K562 (cell line): ENCODE data around the gene CTBP2. TPM values are rescaled to one million over a fixed set of nuclear protein-coding genes. Genes with fewer than 3 reads are reported as not detected.

Source experiments
- ATAC-seq: fragments of 200-7000 bp; cut with Tn5 transposase; 3 replicates; pipeline ENCODE4 v1.9.1; 2020; ENCODE audit warnings: moderate library complexity
- BruUV-seq: library from RNA; stranded (reverse); fragments of 400-500 nt; replicated peaks from 2 replicates; lab custom pipeline; 2021; lab: Mats Ljungman, UMichigan
- CTCF ChIA-PET: fragments of 300-600 bp; formaldehyde crosslinking; extraction: SDS; loops from one replicate; lab custom pipeline; 2021; ENCODE audit warnings: low intra/inter-chr PET ratio; lab: Yijun Ruan, JAX
- POLR2A ChIA-PET: fragments of 300-600, 350-650 bp; sonication (Branson Sonifier 250); formaldehyde crosslinking; extraction: SDS; loops from one replicate; lab custom pipeline; 2021; ENCODE audit warnings: antibody characterized with exemption, inconsistent platforms; lab: Yijun Ruan, JAX
- DNase-seq, 4 experiments: peaks; one replicate each; pipeline versions ENCODE4 v3.0.0 to v3.0.0-alpha.2; 2011 to 2018; ENCODE audit warnings: low spot score in 3 of 4, mixed read lengths in 3 of 4; ENCODE audit errors: extremely low read depth in 1 of 4
- FAIRE-seq: peaks from 2 replicates; lab custom pipeline; 2011; peaks lifted over from hg19 to GRCh38; lab: Jason Lieb, UNC
- H2AFZ ChIP-seq: 2 replicates; pipeline ENCODE4 v1.6.0; 2011; ENCODE audit warnings: low read depth, low read length, control low read depth, inconsistent platforms
- H3K27ac ChIP-seq: fragments of 200-600 bp; 3 replicates; pipeline ENCODE4 v1.8.0; 2011; ENCODE audit warnings: low read depth, mild to moderate bottlenecking, control low read depth, inconsistent platforms, low read length, moderate library complexity, mixed read lengths; ENCODE audit errors: extremely low read depth
- H3K27me3 ChIP-seq, 2 experiments: fragments of 300-600 bp in 1 of 2; 2 replicates in 1 of 2; 3 replicates in 1 of 2; pipeline versions ENCODE4 v1.6.0 to v1.8.0; 2011; ENCODE audit warnings: inconsistent platforms in 2 of 2, low read length in 2 of 2, mild to moderate bottlenecking in 1 of 2, mixed read lengths in 1 of 2, moderate library complexity in 1 of 2; ENCODE audit not compliant: control insufficient read depth in 2 of 2, insufficient read depth in 2 of 2
- H3K36me3 ChIP-seq: fragments of 300-600 bp; 3 replicates; pipeline ENCODE4 v1.8.0; 2011; ENCODE audit warnings: mild to moderate bottlenecking, low read length, inconsistent platforms; ENCODE audit not compliant: control insufficient read depth, insufficient read depth
- H3K4me1 ChIP-seq, 2 experiments: fragments of 200-600 bp in 1 of 2; replicated peaks in 1 of 2; 2 replicates in 1 of 2; 3 replicates in 1 of 2; pipeline versions ENCODE4 v1.5.1 to v1.8.0; 2011; ENCODE audit warnings: inconsistent platforms in 2 of 2, low read length in 2 of 2, mild to moderate bottlenecking in 1 of 2, mixed read lengths in 1 of 2, moderate library complexity in 1 of 2; ENCODE audit not compliant: control insufficient read depth in 2 of 2, insufficient read depth in 2 of 2
- H3K4me2 ChIP-seq: 2 replicates; pipeline ENCODE4 v1.6.1; 2011; ENCODE audit warnings: low read length, control low read depth, inconsistent platforms, mixed read lengths; ENCODE audit not compliant: insufficient read depth
- H3K4me3 ChIP-seq: fragments of 200-600 bp; sonication (generic), shearing (Covaris generic); 2 replicates; pipeline ENCODE4 v1.5.1; 2016; ENCODE audit warnings: control low read depth, inconsistent platforms
- H3K79me2 ChIP-seq: fragments of 200-600 bp; 3 replicates; pipeline ENCODE4 v1.8.0; 2011; ENCODE audit warnings: low read length, inconsistent platforms; ENCODE audit not compliant: control insufficient read depth, insufficient read depth
- H3K9ac ChIP-seq, 2 experiments: 2 replicates each; pipeline versions ENCODE4 v1.6.0 to v1.6.1; 2011; ENCODE audit warnings: low read depth in 2 of 2, low read length in 2 of 2, control low read depth in 1 of 2, inconsistent platforms in 1 of 2, mild to moderate bottlenecking in 1 of 2, mixed read lengths in 1 of 2; ENCODE audit not compliant: insufficient read depth in 1 of 2
- H3K9me1 ChIP-seq: one replicate; pipeline ENCODE4 v1.6.0; 2011; ENCODE audit warnings: inconsistent platforms, mild to moderate bottlenecking, low read length, moderate library complexity; ENCODE audit not compliant: control insufficient read depth, insufficient read depth
- H3K9me3 ChIP-seq: replicated peaks from 2 replicates; pipeline ENCODE4 v1.5.1; 2011; ENCODE audit warnings: low read depth, low read length, inconsistent platforms; ENCODE audit not compliant: control insufficient read depth, insufficient read depth
- H4K20me1 ChIP-seq: replicated peaks from 2 replicates; pipeline ENCODE4 v1.6.1; 2011; ENCODE audit warnings: low read length, inconsistent platforms, mixed read lengths; ENCODE audit not compliant: control insufficient read depth, insufficient read depth
- ARNT ChIP-seq, 2 experiments: fragments of 450-650 bp; IDR thresholded peaks; 2 replicates each; pipeline ENCODE4 v1.6.1; 2016; ENCODE audit warnings: mild to moderate bottlenecking in 1 of 2
- GATAD2B ChIP-seq: fragments of 450-650 bp; IDR thresholded peaks from 2 replicates; pipeline ENCODE4 v1.6.1; 2017; ENCODE audit warnings: mild to moderate bottlenecking, borderline replicate concordance
- POLR2G ChIP-seq: fragments of 200-400 bp; formaldehyde crosslinking; IDR thresholded peaks from 2 replicates; pipeline ENCODE4 v1.6.1; 2017; ENCODE audit warnings: low read depth, mild to moderate bottlenecking, antibody characterized with exemption, low read length, moderate library complexity
- SOX6 ChIP-seq: fragments of 450-650 bp; IDR thresholded peaks from 2 replicates; pipeline ENCODE4 v1.6.1; 2014; ENCODE audit warnings: mild to moderate bottlenecking
- WHSC1 ChIP-seq: IDR thresholded peaks from one replicate; pipeline ENCODE4 v1.6.1; 2012; ENCODE audit warnings: low read length, control low read depth, inconsistent platforms
- ZC3H8 ChIP-seq: fragments of 450-650 bp; IDR thresholded peaks from 2 replicates; pipeline ENCODE4 v1.6.1; 2017
- WGBS: fragments of 100-300 bp; shearing (Covaris generic); methylation state at CpG from one replicate; pipeline ENCODE4 v1.1.6; 2016; ENCODE audit warnings: low coverage, mixed read lengths; ENCODE audit not compliant: insufficient coverage; ENCODE audit errors: missing lambda C conversion rate; 5-methylcytosine and 5-hydroxymethylcytosine counted together
- in situ Hi-C: fragments of 300-500 bp; cut with MboI; formaldehyde crosslinking; loops from 4 replicates; pipeline ENCODE4 v1.15.0; 2018; ENCODE audit warnings: inconsistent platforms, mixed read lengths
- intact Hi-C: fragments of 100-400 bp; cut with micrococcal nuclease; formaldehyde crosslinking; loops from 2 replicates; pipeline ENCODE4 v1.14.2; 2022
- polyA plus RNA-seq, 8 experiments: library from polyadenylated mRNA; depleted of rRNA in 4 of 8; stranded (reverse) in 5 of 8; unstranded in 3 of 8; fragments of >200 nt; fragmentation: Nextera tagmentation in 2 of 8; fragmentation: Illumina TruSeq in 1 of 8; extraction: Ambion mirVana in 2 of 8; extraction: Trizol in 1 of 8; gene quantifications; 2 replicates each; pipeline versions ENCODE4 v1.2.1 to v1.2.3, GENCODE V29; 2011 to 2014; ENCODE audit warnings: inconsistent platforms in 1 of 8, missing spikeins in 1 of 8
- total RNA-seq, 7 experiments: library from RNA; depleted of rRNA in 6 of 7; stranded (reverse); fragments of >200 nt in 6 of 7; fragmentation: Illumina TruSeq in 2 of 7; extraction: Trizol in 2 of 7; gene quantifications; 2 replicates each; pipeline versions ENCODE4 v1.2.1 to v1.2.3, GENCODE V29; 2011 to 2021; ENCODE audit warnings: low replicate concordance in 1 of 7
- TF ChIP-seq, protein P1 (sequence below), 2 experiments: fragments of 200-800 bp in 1 of 2; sonication (Bioruptor generic) in 1 of 2; sonication (generic) in 1 of 2; formaldehyde crosslinking in 1 of 2; IDR thresholded peaks in 1 of 2; conservative IDR thresholded peaks in 1 of 2; 2 replicates each; pipeline versions ENCODE4 v1.5.0 to v1.6.1; 2016 to 2020; ENCODE audit warnings: missing compliant biosample characterization in 1 of 2, missing genetic modification characterization in 1 of 2, missing genetic modification reagents in 1 of 2

Gene CTBP2
- total and polyA plus RNA-seq, 9 of the 15 experiments (the other 6 are each of a cell fraction or from before 2014, with no cell fraction given) = 1.3 to 8.8 (median 5.1) TPM

DNA sequence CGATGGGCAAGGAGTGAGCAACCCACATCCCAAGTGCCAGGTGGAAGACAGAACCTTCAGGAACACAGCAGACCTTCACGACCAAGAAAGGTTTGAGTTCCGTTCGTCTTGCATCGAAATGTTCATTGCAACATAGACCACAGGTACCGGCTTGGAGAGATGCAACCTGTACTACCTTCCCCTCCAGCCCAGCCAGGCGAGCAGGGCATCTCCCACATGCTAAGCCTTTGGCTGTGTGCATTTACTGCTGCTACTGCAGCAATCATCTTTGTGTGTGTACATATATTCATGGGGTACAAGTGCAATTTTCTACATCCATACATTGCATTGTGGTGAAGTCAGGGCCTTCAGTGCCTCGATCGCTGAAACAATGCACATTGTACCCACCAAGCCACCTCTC, 58.8 kb downstream of the CTBP2 start:
- 97% methylated on average over 9 of the region's 9 CpGs for WGBS
- Histone ChIP-seq H2AFZ (no peak overlapping the region), H3K36me3 (peaks cover 21% of the 10 kb centered on the region; the same call in 1 of the 3 replicates), H3K4me1 (no peaks in the 10 kb centered on the region; a peak in 1 of 5 replicates), H3K9me1 (peaks cover 3% of the 10 kb centered on the region), H3K4me2 (no peak overlapping the region), H3K9ac (no peak overlapping the region), H3K27ac (no peak overlapping the region), H3K27me3 (no peaks in the 10 kb centered on the region), H3K9me3 (no peaks in the 10 kb centered on the region), H4K20me1 (peaks cover 29% of the 10 kb centered on the region; the same call in 1 of the 2 replicates), H3K79me2 (peaks cover 86% of the 10 kb centered on the region), H3K4me3 (no peak overlapping the region)
- intact Hi-C loops (no loop called here), in situ Hi-C loops (no loop called here)
- POLR2A ChIA-PET = no interaction called here
- TF ChIP-seq GATAD2B (no peak), SOX6 (no peak), ZC3H8 (no peak), ARNT (IDR thresholded peaks at IDR 0.05) (no peak), WHSC1 (no peak), POLR2G (no peak)
- TF ChIP-seq, protein P1, sequence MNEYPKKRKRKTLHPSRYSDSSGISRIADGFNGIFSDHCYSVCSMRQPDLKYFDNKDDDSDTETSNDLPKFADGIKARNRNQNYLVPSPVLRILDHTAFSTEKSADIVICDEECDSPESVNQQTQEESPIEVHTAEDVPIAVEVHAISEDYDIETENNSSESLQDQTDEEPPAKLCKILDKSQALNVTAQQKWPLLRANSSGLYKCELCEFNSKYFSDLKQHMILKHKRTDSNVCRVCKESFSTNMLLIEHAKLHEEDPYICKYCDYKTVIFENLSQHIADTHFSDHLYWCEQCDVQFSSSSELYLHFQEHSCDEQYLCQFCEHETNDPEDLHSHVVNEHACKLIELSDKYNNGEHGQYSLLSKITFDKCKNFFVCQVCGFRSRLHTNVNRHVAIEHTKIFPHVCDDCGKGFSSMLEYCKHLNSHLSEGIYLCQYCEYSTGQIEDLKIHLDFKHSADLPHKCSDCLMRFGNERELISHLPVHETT (CRISPR knock-in tag; conservative IDR thresholded peaks at IDR 0.05 in 1 of 2, IDR thresholded peaks at IDR 0.05 in 1 of 2) = no peak
- ATAC-seq (no peak), FAIRE-seq (no peak), DNase-seq (no peak)
- CTCF ChIA-PET = no interaction called here
- BruUV-seq = no TSS peak
